NB4 (cell line): ENCODE results near the gene CSAD.
A peak's percentile ranks its signal among the peaks of the same experiment; 100 is the strongest.

Experiments used
- DNase-seq: peaks from one replicate; pipeline ENCODE4 v3.0.0; 2010; ENCODE audit warnings: low read depth
- H3K4me3 ChIP-seq: one replicate; pipeline ENCODE4 v1.5.1; 2011; ENCODE audit warnings: mild to moderate bottlenecking, low read depth, low read length, moderate library complexity
- MYC ChIP-seq: IDR thresholded peaks from 2 replicates; pipeline ENCODE4 v1.6.1; 2011; ENCODE audit warnings: low read depth, low read length
- POLR2A ChIP-seq: IDR thresholded peaks from 2 replicates; pipeline ENCODE4 v1.6.1; 2011; ENCODE audit warnings: mild to moderate bottlenecking; ENCODE audit not compliant: insufficient read length; ENCODE audit errors: extremely low read depth
- TF ChIP-seq, protein P1 (sequence below): IDR thresholded peaks from one replicate; pipeline ENCODE4 v1.5.1; 2012; ENCODE audit warnings: low read depth, low read length
- TF ChIP-seq, protein P2 (sequence below): IDR thresholded peaks from 2 replicates; pipeline ENCODE4 v1.6.1; 2011; ENCODE audit warnings: low read depth, low read length

CSAD gene

DNA sequence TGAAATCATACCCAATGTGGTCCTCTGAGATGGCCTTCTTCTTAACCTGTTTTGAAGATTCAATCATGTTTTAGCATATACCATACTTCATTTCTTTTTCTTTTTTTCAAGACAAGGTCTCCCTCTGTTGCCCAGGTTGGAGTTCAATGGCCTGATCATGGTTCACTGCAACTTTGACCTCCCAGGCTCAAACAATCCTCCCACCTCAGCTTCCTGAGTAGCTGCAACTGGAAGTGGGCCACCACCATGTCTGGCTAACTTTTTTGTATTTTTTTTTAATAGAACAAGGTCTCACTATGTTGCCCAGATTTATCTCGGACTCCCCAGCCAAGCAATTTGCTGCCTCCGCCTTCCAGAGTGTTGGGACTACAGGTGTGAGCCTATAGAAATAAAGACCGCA is 47.0 kb downstream of the CSAD start:
- TF ChIP-seq, protein P1, sequence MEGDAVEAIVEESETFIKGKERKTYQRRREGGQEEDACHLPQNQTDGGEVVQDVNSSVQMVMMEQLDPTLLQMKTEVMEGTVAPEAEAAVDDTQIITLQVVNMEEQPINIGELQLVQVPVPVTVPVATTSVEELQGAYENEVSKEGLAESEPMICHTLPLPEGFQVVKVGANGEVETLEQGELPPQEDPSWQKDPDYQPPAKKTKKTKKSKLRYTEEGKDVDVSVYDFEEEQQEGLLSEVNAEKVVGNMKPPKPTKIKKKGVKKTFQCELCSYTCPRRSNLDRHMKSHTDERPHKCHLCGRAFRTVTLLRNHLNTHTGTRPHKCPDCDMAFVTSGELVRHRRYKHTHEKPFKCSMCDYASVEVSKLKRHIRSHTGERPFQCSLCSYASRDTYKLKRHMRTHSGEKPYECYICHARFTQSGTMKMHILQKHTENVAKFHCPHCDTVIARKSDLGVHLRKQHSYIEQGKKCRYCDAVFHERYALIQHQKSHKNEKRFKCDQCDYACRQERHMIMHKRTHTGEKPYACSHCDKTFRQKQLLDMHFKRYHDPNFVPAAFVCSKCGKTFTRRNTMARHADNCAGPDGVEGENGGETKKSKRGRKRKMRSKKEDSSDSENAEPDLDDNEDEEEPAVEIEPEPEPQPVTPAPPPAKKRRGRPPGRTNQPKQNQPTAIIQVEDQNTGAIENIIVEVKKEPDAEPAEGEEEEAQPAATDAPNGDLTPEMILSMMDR = no peak
- TF ChIP-seq, protein P2, sequence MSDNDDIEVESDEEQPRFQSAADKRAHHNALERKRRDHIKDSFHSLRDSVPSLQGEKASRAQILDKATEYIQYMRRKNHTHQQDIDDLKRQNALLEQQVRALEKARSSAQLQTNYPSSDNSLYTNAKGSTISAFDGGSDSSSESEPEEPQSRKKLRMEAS = no peak
- no peak for TF ChIP-seq POLR2A
- no peak for TF ChIP-seq MYC
- no peak overlapping the region for H3K4me3 ChIP-seq
- no peak for DNase-seq

DNA sequence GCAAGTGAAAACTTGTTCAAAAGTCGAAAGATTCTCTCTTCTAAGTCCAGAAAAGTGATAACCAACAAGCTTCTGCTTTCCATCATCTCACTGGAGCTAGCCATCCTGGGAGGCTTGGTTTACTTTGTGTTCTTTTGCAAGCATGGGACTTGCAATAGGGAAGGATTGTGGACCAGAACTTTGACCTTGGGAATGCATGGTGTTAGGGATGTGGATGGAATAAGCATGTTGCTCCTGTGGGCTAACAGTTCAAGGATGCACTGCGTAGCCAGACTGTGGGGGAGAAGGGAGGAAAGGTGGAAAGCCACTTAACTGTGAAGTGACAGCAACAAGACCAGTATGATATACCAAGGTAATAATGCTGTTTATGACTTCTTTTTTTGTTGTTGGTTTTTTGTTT is 48.9 kb downstream of the CSAD start:
- no peak for DNase-seq
- H3K4me3 ChIP-seq = no peak overlapping the region
- no peak for TF ChIP-seq MYC

DNA sequence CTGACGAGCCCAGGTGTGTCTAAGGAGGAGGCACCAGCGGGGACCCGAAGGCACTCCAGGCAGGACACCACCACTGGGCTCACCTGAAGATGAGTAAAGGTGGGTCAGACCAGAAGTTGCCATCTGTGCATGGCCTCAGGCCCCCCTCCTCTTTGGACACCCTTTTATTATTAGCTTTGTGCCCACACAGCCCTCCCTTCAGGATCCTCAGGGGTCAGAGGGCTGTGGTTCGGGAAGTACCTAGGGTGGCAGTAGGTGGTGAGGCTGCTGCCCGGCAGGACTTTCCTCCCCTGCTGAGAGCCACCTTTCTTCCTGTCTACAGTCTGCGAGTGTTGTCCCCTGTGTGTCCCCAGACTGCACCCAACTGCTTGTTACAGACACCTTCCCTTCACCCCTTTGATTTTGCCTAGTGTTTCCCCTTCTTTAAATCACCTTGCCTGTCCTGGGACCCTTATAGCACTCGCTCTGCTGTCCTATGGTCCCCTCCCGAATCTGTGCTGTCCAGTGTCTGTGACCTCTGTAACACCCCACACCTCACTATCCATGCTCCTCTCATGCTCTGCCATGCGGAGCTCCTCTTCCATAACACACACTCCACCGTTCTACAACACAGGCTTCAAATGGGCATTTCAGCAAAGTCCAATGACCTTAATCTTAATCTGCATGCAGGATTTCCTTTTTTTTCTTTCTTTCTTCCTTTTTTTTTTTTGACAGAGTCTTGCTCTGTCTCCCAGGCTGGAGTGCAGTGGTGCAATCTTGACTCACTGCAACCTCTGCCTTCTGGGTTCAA is 51.8 kb downstream of the CSAD start:
- peak; percentile 20 for DNase-seq
- TF ChIP-seq, protein P2 = no peak
- no peak overlapping the region for H3K4me3 ChIP-seq

DNA sequence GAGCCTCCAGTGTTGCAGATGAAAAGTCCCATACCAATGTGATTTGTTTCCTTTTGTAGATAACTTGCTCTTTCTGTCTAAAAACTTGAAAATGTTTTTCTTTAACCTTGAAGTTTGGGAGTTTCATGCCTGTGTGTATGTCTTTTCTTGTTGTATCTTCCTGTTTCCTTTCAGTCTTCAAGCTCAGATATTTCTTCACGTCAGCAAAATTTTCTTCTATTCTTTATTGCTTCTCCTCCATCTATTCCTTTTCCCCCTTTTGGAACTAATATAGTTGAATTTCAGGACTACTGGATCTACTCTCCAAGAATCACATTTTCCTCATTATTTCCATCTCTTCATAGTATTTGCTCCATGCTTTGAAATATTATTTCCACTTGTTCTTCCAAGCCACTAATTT is 53.6 kb downstream of the CSAD start:
- DNase-seq = no peak
- TF ChIP-seq POLR2A (no peak), MYC (no peak)
- TF ChIP-seq, protein P1 = no peak
- TF ChIP-seq, protein P2 = no peak
- no peak overlapping the region for H3K4me3 ChIP-seq

DNA sequence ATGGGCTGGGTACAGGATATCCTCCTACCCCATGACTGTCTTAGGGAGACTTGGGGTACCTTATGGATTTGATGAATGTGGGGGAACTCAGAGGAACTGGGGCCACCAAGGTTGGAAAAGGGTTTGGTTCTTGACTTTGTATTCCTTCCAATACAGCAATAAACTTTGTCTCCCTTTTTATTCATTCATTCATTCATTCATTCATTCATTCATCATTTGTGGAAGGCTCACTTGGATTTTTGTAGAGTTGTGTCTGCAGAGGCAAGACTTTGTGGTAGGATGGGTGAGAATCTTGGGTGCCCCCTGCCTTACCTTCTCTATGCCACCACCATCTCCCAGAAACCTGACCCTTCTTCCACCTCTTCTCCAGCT is 56.4 kb downstream of the CSAD start:
- no peak overlapping the region for H3K4me3 ChIP-seq
- TF ChIP-seq, protein P1 = no peak
- TF ChIP-seq POLR2A = no peak
- no peak for TF ChIP-seq MYC
- TF ChIP-seq, protein P2 = no peak
- no peak for DNase-seq

DNA sequence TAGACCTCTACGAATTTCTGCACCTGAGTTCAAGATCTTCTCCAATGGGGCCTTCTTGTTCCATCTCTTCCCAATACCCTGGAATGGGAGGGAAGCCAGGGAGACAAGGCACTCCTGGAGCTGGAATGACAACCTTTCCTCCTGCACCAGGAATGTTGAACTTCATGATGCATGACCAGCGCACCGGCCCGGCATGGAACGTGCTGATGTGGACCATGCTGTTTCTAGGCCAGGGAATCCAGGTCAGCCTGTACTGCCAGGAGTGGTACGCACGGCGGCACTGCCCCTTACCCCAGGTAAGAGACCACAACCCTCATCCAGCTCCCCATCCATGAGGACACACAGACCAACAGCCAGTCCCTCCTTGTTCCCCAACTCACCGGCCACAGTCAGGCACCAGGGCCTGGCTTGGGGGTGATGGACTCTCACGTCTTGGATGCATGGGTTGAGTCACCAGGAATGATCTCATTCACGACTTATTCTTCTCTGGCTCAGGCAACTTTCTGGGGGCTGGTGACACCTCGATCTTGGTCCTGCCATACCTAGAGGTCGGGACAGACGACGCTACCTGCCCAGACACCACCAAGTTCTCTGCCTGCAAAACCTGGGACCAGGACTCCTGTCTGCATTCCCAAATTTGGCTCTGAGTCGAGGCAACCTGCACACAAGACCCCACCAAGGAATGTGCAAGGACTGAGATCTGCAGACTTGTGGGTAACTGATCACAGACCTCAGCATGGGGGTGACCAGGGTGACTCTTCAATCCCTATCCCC is 57.0 kb downstream of the CSAD start:
- no peak overlapping the region for H3K4me3 ChIP-seq
- TF ChIP-seq MYC = no peak
- TF ChIP-seq, protein P1 = no peak
- TF ChIP-seq, protein P2 = no peak
- no peak for TF ChIP-seq POLR2A
- no peak for DNase-seq
